OCI-LY7 (cell line): ENCODE results near the gene NCR1. TPM values are rescaled to one million over a fixed set of nuclear protein-coding genes. Genes with fewer than 3 reads are reported as not detected.

ENCODE experiments used
- BruUV-seq: library from RNA; stranded (reverse); fragments of 400-500 nt; replicated peaks from 2 replicates; lab custom pipeline; 2021; lab: Mats Ljungman, UMichigan
- CTCF ChIA-PET: fragments of 300-600 bp; sonication (Branson Sonifier 250); formaldehyde crosslinking; loops from one replicate; lab custom pipeline; 2022; ENCODE audit warnings: antibody characterized with exemption; ENCODE audit not compliant: unreplicated experiment; lab: Charles Lee
- POLR2A ChIA-PET: fragments of 300-600 bp; sonication (Branson Sonifier 250); formaldehyde crosslinking; loops from one replicate; lab custom pipeline; 2022; ENCODE audit warnings: antibody characterized with exemption; lab: Charles Lee
- DNase-seq: peaks from one replicate; pipeline ENCODE4 v3.0.0-alpha.2; 2015; ENCODE audit warnings: low spot score
- H2AFZ ChIP-seq: fragments of 200-600 bp; sonication (generic), shearing (Covaris generic); 2 replicates; pipeline ENCODE4 v1.6.1; 2014; ENCODE audit warnings: mild to moderate bottlenecking, antibody characterized with exemption, low read length, moderate library complexity
- H3K27ac ChIP-seq: fragments of 200-600 bp; sonication (generic); 2 replicates; pipeline ENCODE4 v1.5.1; 2014; ENCODE audit warnings: mixed run types, low read depth, mild to moderate bottlenecking, moderate library complexity, low read length, inconsistent platforms; ENCODE audit not compliant: poor library complexity, severe bottlenecking
- H3K36me3 ChIP-seq: fragments of 200-600 bp; sonication (generic); 2 replicates; pipeline ENCODE4 v1.6.1; 2014; ENCODE audit warnings: mild to moderate bottlenecking, antibody characterized with exemption, low read length, moderate library complexity, mixed read lengths; ENCODE audit not compliant: insufficient read depth
- H3K4me1 ChIP-seq: fragments of 200-600 bp; sonication (generic); 2 replicates; pipeline ENCODE4 v1.5.1; 2014; ENCODE audit warnings: mild to moderate bottlenecking, low read length; ENCODE audit not compliant: insufficient read depth, poor library complexity, severe bottlenecking
- H3K4me2 ChIP-seq: fragments of 200-600 bp; sonication (generic); 2 replicates; pipeline ENCODE4 v1.6.1; 2014; ENCODE audit warnings: mild to moderate bottlenecking, low read length
- H3K4me3 ChIP-seq: fragments of 200-600 bp; sonication (generic); 2 replicates; pipeline ENCODE4 v1.5.1; 2014; ENCODE audit warnings: mild to moderate bottlenecking, low read depth, low read length; ENCODE audit not compliant: poor library complexity, severe bottlenecking
- H3K79me2 ChIP-seq: fragments of 200-600 bp; sonication (generic); 2 replicates; pipeline ENCODE4 v1.6.1; 2016; ENCODE audit warnings: low read depth, mild to moderate bottlenecking, low read length, moderate library complexity, mixed read lengths; ENCODE audit not compliant: insufficient read depth
- H3K9me2 ChIP-seq: fragments of 200-600 bp; sonication (generic); 2 replicates; pipeline ENCODE4 v1.6.1; 2016; ENCODE audit warnings: mild to moderate bottlenecking, low read length, mixed read lengths; ENCODE audit not compliant: insufficient read depth
- H3K9me3 ChIP-seq: fragments of 200-600 bp; sonication (generic); 2 replicates; pipeline ENCODE4 v1.6.1; 2014; ENCODE audit warnings: mild to moderate bottlenecking, mixed run types, low read length, mixed read lengths
- H4K20me1 ChIP-seq: fragments of 200-600 bp; sonication (generic); 2 replicates; pipeline ENCODE4 v1.6.1; 2014; ENCODE audit warnings: mild to moderate bottlenecking, antibody characterized with exemption, low read length, moderate library complexity, mixed read lengths; ENCODE audit not compliant: insufficient read depth
- EZH2phosphoT487 ChIP-seq: fragments of 200-600 bp; sonication (generic); IDR thresholded peaks from 2 replicates; pipeline ENCODE4 v1.6.1; 2018; ENCODE audit warnings: low read depth, borderline replicate concordance, mild to moderate bottlenecking, mixed run types, antibody characterized with exemption, low read length, moderate library complexity, mixed read lengths
- intact Hi-C: fragments of 100-400 bp; cut with micrococcal nuclease; formaldehyde crosslinking; loops from one replicate; pipeline ENCODE4 v1.10.0; 2022; ENCODE audit not compliant: unreplicated experiment
- total RNA-seq, 2 experiments: library from RNA; depleted of rRNA in 1 of 2; stranded (reverse); fragments of >200 nt in 1 of 2; shearing (Covaris generic) in 1 of 2; gene quantifications; 2 replicates each; pipeline ENCODE4 v1.2.3, GENCODE V29; 2014 to 2022
- TF ChIP-seq, protein P1 (sequence below): fragments of 200-600 bp; sonication (generic); conservative IDR thresholded peaks from 2 replicates; pipeline ENCODE4 v1.5.1; 2014; ENCODE audit warnings: mild to moderate bottlenecking, antibody characterized with exemption, low read length, moderate library complexity, mixed read lengths

Gene NCR1
- total RNA-seq, 2 experiments from 2014 or later: not detected

DNA sequence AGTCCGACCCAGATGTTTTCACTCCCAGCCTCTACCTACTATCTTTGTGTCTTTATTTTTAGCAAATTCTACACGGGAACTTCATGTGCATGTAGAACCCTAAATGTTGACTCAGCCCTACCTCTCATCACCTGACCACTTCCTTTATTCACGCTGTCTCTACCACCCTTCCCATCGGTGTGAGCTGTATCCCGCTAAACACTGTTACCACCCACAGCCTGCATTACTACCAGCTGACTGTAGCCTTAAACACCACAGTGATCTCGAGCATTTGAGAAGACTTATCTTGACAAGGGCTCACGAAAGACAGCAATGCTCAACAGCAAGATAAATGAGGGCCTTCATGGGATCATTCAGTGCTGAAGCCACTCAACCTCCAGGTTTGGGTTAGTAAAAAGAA, 15.1 kb downstream of the NCR1 start:
- no TSS peak for BruUV-seq
- Histone ChIP-seq H3K4me1 (peaks cover 7% of the 10 kb centered on the region), H3K4me2 (no peak overlapping the region), H2AFZ (no peak overlapping the region), H4K20me1 (no peaks in the 10 kb centered on the region), H3K79me2 (no peaks in the 10 kb centered on the region), H3K4me3 (no peak overlapping the region), H3K9me2 (no peaks in the 10 kb centered on the region), H3K9me3 (no peaks in the 10 kb centered on the region), H3K27ac (no peak overlapping the region), H3K36me3 (no peaks in the 10 kb centered on the region)
- intact Hi-C loops: no loop called here
- DNase-seq: no peak
- no peak for TF ChIP-seq EZH2phosphoT487
- TF ChIP-seq, protein P1, sequence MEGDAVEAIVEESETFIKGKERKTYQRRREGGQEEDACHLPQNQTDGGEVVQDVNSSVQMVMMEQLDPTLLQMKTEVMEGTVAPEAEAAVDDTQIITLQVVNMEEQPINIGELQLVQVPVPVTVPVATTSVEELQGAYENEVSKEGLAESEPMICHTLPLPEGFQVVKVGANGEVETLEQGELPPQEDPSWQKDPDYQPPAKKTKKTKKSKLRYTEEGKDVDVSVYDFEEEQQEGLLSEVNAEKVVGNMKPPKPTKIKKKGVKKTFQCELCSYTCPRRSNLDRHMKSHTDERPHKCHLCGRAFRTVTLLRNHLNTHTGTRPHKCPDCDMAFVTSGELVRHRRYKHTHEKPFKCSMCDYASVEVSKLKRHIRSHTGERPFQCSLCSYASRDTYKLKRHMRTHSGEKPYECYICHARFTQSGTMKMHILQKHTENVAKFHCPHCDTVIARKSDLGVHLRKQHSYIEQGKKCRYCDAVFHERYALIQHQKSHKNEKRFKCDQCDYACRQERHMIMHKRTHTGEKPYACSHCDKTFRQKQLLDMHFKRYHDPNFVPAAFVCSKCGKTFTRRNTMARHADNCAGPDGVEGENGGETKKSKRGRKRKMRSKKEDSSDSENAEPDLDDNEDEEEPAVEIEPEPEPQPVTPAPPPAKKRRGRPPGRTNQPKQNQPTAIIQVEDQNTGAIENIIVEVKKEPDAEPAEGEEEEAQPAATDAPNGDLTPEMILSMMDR: no peak
- POLR2A ChIA-PET: no interaction called here
- CTCF ChIA-PET: no interaction called here

DNA sequence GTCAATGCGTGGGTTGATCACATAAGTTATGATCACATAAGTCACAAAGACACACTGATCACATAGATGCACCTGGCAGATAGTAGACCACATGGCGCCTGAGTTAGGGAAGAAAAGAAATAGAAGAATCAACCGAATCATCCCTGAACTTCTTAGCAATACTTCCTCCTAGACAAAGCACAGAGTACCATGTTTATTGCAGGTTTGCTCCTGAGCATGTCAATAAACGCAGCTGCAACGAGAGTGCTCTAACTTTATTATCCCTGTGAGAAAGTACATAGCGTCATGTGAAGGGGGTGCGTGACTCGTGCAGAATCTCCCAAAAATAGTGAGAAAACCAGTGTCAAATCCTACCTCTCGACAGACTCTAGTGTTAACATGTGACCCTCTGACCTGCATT, 17.3 kb downstream of the NCR1 start:
- POLR2A ChIA-PET: no interaction called here
- intact Hi-C loops: no loop called here
- Histone ChIP-seq H2AFZ (no peak overlapping the region), H4K20me1 (no peaks in the 10 kb centered on the region), H3K9me3 (peaks cover 8% of the 10 kb centered on the region; the same call in 1 of the 2 replicates), H3K27ac (no peak overlapping the region), H3K36me3 (0 out of 2 replicates have a peak, but pooled peaks cover 7% of the 10 kb centered on the region), H3K4me2 (no peak overlapping the region), H3K4me1 (no peaks in the 10 kb centered on the region), H3K4me3 (no peak overlapping the region), H3K9me2 (no peaks in the 10 kb centered on the region), H3K79me2 (no peaks in the 10 kb centered on the region)
- DNase-seq: no peak
- BruUV-seq: no TSS peak
- no peak for TF ChIP-seq EZH2phosphoT487
- TF ChIP-seq, protein P1: no peak
- CTCF ChIA-PET: interaction anchor here (0.5 to 0.6 kb wide), 2 partner anchors 45 to 211 kb away, joined by 3 read pairs; no protein-coding TSS in a partner anchor

DNA sequence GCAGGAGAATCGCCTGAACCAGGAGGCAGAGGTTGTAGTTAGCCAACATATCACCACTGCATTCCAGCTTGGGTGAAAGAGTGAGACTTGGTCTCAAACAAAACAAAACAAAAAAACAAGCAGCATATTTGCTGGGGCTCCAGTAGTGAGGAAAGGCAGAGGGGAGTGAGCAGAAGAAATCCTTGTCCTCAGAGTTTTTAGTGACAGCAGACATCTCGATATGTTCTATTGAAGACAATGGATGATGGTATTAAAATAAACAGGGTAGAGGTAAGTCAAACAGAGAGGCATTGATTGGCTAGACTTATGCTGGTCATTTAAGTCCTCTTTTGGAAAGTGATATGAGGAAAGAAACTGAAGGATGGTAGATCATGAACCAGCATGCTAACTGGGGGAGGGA, 22.4 kb downstream of the NCR1 start:
- intact Hi-C loops: no loop called here
- peak; percentile 75 for DNase-seq
- TF ChIP-seq, protein P1: no peak
- no peak for TF ChIP-seq EZH2phosphoT487
- no peak overlapping the region for H2AFZ ChIP-seq
- H3K36me3 ChIP-seq: peaks cover 18% of the 10 kb centered on the region; the same call in 1 of the 2 replicates
- H3K4me1 ChIP-seq: peaks cover 9% of the 10 kb centered on the region
- no TSS peak for BruUV-seq
- peaks cover 15% of the 10 kb centered on the region; the same call in 1 of the 2 replicates for H3K9me3 ChIP-seq
- H3K9me2 ChIP-seq: no peaks in the 10 kb centered on the region
- H3K27ac ChIP-seq: no peak overlapping the region
- H3K4me3 ChIP-seq: no peak overlapping the region
- H4K20me1 ChIP-seq: no peaks in the 10 kb centered on the region
- no peaks in the 10 kb centered on the region for H3K79me2 ChIP-seq
- CTCF ChIA-PET: no interaction called here
- POLR2A ChIA-PET: no interaction called here
- H3K4me2 ChIP-seq: no peak overlapping the region
